Measurements from ENCODE around the gene ATXN1.

Gene ATXN1

DNA sequence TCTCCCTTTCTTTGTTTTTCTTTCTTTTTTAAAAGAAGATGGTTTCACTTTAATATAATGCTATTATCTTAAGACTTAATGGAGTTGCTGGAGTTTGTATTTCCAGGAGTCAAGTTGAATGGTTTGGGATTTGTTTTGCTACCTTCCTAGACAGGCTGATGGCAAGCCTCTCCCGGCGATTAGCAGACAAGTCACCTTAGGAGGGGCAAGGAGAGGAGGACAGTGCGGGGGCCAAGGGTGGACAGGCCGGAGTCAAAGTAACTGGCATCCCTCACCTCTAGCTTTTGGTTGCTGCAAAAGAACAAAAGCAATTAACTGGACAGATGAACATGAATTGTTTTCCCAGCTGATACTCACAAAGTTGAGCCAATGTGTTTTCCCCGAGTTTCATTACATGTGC lies 465.8 kb downstream of the ATXN1 start:
- Histone ChIP-seq H3K27me3 (ENCODE audit: insufficient read depth, poor library complexity, severe bottlenecking) (no peaks in the 10 kb centered on the region), H3K4me3 (replicated peaks; ENCODE audit: insufficient read depth, low read length) (no peak overlapping the region), H3K27ac (replicated peaks) (no peak overlapping the region)
- DNase-seq (ENCODE audit: low read depth in 1 of 2, low spot score in 1 of 2), result no peak
- no peak for TF ChIP-seq SPI1 (IDR thresholded peaks at IDR 0.05; ENCODE audit: borderline replicate concordance, low read depth)
- TF ChIP-seq, protein P1, sequence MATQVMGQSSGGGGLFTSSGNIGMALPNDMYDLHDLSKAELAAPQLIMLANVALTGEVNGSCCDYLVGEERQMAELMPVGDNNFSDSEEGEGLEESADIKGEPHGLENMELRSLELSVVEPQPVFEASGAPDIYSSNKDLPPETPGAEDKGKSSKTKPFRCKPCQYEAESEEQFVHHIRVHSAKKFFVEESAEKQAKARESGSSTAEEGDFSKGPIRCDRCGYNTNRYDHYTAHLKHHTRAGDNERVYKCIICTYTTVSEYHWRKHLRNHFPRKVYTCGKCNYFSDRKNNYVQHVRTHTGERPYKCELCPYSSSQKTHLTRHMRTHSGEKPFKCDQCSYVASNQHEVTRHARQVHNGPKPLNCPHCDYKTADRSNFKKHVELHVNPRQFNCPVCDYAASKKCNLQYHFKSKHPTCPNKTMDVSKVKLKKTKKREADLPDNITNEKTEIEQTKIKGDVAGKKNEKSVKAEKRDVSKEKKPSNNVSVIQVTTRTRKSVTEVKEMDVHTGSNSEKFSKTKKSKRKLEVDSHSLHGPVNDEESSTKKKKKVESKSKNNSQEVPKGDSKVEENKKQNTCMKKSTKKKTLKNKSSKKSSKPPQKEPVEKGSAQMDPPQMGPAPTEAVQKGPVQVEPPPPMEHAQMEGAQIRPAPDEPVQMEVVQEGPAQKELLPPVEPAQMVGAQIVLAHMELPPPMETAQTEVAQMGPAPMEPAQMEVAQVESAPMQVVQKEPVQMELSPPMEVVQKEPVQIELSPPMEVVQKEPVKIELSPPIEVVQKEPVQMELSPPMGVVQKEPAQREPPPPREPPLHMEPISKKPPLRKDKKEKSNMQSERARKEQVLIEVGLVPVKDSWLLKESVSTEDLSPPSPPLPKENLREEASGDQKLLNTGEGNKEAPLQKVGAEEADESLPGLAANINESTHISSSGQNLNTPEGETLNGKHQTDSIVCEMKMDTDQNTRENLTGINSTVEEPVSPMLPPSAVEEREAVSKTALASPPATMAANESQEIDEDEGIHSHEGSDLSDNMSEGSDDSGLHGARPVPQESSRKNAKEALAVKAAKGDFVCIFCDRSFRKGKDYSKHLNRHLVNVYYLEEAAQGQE (IDR thresholded peaks at IDR 0.05; ENCODE audit: insufficient replicate concordance, low read depth), result no peak
- TF ChIP-seq POLR2AphosphoS5 (IDR thresholded peaks at IDR 0.05; ENCODE audit: low read depth), result no peak
- TF ChIP-seq GABPA (IDR thresholded peaks at IDR 0.05; ENCODE audit: low read depth), result no peak
- TF ChIP-seq, protein P2, sequence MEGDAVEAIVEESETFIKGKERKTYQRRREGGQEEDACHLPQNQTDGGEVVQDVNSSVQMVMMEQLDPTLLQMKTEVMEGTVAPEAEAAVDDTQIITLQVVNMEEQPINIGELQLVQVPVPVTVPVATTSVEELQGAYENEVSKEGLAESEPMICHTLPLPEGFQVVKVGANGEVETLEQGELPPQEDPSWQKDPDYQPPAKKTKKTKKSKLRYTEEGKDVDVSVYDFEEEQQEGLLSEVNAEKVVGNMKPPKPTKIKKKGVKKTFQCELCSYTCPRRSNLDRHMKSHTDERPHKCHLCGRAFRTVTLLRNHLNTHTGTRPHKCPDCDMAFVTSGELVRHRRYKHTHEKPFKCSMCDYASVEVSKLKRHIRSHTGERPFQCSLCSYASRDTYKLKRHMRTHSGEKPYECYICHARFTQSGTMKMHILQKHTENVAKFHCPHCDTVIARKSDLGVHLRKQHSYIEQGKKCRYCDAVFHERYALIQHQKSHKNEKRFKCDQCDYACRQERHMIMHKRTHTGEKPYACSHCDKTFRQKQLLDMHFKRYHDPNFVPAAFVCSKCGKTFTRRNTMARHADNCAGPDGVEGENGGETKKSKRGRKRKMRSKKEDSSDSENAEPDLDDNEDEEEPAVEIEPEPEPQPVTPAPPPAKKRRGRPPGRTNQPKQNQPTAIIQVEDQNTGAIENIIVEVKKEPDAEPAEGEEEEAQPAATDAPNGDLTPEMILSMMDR (IDR thresholded peaks at IDR 0.05; ENCODE audit: insufficient read depth, low read length), result no peak

GRCh38 chr6:16295060-16295459 lies 466.2 kb downstream of the ATXN1 start:
- no peaks in the 10 kb centered on the region for H3K27me3 ChIP-seq (ENCODE audit: insufficient read depth, poor library complexity, severe bottlenecking)
- no peak overlapping the region for H3K27ac ChIP-seq (replicated peaks)
- no peak for DNase-seq (ENCODE audit: low read depth in 1 of 2, low spot score in 1 of 2)
- TF ChIP-seq, protein P1 (IDR thresholded peaks at IDR 0.05; ENCODE audit: insufficient replicate concordance, low read depth), result no peak
- no peak for TF ChIP-seq POLR2AphosphoS5 (IDR thresholded peaks at IDR 0.05; ENCODE audit: low read depth)
- TF ChIP-seq GABPA (IDR thresholded peaks at IDR 0.05; ENCODE audit: low read depth), result no peak
- TF ChIP-seq, protein P2 (IDR thresholded peaks at IDR 0.05; ENCODE audit: insufficient read depth, low read length), result no peak
- no peak for TF ChIP-seq SPI1 (IDR thresholded peaks at IDR 0.05; ENCODE audit: borderline replicate concordance, low read depth)
- H3K4me3 ChIP-seq (replicated peaks; ENCODE audit: insufficient read depth, low read length), result no peak overlapping the region

DNA sequence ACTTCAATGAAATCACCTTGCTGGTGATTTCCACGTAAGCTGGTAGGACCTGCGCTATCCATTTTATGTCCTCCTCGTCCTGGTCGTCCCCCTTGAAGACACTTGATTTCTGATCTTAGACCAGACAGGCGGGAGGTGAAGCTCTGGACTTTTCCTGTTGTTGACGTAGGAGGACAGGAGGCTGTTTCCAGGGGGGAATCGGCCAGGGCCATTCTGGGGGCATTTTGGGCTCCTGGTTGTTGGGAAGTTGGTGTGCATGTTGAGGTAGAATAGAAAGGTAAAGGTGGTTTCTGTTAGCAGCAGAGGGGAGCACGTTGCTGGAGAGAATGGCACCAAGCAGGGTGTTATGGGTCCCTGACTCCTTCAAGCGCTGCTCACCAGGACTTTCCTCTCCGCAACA lies 466.9 kb downstream of the ATXN1 start:
- TF ChIP-seq GABPA (IDR thresholded peaks at IDR 0.05; ENCODE audit: low read depth) (no peak), SPI1 (IDR thresholded peaks at IDR 0.05; ENCODE audit: borderline replicate concordance, low read depth) (no peak), POLR2AphosphoS5 (IDR thresholded peaks at IDR 0.05; ENCODE audit: low read depth) (no peak)
- TF ChIP-seq, protein P2 (IDR thresholded peaks at IDR 0.05; ENCODE audit: insufficient read depth, low read length), result no peak
- TF ChIP-seq, protein P1 (IDR thresholded peaks at IDR 0.05; ENCODE audit: insufficient replicate concordance, low read depth), result no peak

More for the DNA sequence above, 466.9 kb downstream of the ATXN1 start:
- no peak for DNase-seq (ENCODE audit: low read depth in 1 of 2, low spot score in 1 of 2)
- no peak overlapping the region for H3K27ac ChIP-seq (replicated peaks)
- no peak overlapping the region for H3K4me3 ChIP-seq (replicated peaks; ENCODE audit: insufficient read depth, low read length)
- no peaks in the 10 kb centered on the region for H3K27me3 ChIP-seq (ENCODE audit: insufficient read depth, poor library complexity, severe bottlenecking)

Measured in HL-60 (cell line).